DMS53 treated with DMSO at 0.1 percent for 48 hours (cell line): ENCODE results near the gene MYO1D.
"Not testable (repeated sequence)": the region's sequence is repeated elsewhere in the genome, so short reads cannot be mapped to it uniquely, and the experiment has no call there.

Experiments
- DNase-seq: peaks from one replicate; lab custom pipeline; 2025; ENCODE audit not compliant: unreplicated experiment; lab: John Stamatoyannopoulos, UW

Gene MYO1D

DNA sequence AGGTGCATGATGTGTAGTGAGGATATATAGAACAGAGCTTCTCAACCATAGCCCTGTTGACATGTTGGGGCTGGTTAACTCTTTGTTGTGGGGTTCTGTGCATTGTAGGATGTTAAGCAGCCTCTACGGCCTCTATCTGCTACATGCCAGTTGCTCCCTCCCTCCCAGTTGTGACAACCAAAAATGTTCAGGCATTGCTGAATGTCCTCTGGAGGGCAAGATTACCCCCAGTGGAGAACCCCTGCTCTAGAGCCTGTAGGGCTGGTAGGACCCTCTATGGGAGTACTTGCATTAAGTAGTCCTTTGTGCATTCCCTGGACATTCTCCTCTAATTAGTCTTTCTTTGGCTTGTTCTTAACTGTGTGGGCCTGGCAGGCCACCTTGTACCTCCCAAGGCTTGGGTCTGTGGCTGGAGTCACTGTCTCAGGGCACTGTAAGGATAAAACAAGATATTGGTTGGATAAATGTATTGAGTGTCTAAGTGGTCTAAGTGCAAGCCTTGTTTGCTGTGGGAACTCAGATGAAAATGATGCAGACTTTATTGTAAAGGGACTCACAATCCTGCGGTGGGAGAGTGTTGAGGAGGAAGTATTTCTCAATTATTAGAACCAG, 19.8 kb upstream of the MYO1D start:
- no peak for DNase-seq

DNA sequence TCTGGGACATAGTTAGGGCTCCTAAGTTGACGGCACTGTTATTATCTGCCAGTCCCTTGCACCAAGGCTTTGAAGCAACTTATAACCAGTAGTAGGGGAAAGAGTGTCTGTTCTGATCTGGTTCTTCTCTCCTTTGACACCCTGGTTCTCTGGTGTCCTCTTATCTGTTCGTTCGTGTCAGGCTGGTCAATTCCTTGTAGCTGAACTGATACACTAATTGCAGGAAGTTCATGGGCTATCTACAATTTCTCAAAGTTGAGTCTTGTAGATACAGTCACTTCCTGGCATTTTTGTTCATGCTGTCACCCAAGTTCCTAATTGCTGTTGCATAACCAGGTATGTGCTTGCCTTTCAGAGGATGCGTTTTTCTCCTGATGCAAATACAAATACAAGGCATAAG, 17.3 kb upstream of the MYO1D start:
- DNase-seq, result no peak

DNA sequence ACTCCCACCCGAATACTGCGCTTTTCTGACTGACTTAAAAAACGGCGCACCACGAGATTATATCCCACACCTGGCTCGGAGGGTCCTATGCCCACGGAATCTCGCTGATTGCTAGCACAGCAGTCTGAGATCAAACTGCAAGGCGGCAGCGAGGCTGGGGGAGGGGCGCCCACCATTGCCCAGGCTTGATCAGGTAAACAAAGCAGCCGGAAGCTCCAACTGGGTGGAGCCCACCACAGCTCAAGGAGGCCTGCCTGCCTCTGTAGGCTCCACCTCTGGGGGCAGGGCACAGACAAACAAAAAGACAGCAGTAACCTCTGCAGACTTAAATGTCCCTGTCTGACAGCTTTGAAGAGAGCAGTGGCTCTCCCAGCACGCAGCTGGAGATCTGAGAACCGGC, 10.5 kb upstream of the MYO1D start:
- not testable (repeated sequence) for DNase-seq

DNA sequence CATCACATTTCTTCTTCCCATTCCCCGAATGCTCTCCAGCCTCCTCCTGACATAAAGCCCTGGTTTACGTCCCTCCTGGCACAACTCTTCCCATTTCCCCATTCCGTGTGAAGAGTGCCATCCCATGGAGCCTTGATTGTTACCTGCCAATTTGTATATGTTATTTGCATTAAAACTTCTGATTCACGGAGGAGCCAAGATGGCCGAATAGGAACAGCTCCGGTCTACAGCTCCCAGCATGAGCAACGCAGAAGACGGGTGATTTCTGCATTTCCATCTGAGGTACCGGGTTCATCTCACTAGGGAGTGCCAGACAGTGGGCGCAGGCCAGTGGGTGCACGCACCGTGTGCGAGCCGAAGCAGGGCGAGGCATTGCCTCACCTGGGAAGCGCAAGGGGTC, 10.0 kb upstream of the MYO1D start:
- DNase-seq, result not testable (repeated sequence)

DNA sequence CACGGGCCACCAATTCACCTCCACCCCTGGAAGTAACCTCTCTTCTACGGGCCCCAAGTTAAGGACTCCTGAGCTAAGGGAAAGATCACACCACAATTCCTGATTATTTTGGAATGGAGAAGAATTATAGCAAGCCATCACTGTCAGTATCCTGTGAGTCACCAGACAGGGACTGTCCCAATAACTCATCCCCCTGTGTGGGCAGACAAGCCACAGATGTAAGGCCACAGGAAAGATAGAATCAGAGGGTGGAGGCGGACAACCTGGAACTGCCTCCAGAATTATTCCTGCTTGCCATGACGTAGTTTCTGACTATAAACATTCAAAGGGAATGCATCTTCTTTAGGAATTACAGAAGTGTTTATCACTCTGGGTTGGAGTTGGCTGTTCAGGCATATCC, 5.8 kb upstream of the MYO1D start:
- no peak for DNase-seq

DNA sequence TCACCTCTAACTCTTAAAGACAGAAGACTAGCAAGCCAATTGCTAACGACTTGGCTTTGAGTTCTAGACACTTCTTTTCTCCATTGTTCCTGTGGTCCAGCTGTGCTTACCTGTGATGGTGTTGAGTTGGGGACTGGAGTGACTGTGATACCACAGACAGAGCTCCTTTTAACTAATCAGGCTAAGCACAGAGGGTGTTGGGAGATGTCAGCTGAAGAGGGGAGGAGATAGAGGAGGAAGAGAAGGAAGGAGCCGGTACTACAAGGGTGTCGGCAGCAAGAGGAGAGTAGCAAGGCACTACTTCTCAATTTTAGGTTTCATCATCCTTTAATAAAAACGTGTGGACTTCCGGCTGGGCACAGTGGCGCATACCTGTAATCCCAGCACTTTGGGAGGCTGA, 5.1 kb upstream of the MYO1D start:
- no peak for DNase-seq

DNA sequence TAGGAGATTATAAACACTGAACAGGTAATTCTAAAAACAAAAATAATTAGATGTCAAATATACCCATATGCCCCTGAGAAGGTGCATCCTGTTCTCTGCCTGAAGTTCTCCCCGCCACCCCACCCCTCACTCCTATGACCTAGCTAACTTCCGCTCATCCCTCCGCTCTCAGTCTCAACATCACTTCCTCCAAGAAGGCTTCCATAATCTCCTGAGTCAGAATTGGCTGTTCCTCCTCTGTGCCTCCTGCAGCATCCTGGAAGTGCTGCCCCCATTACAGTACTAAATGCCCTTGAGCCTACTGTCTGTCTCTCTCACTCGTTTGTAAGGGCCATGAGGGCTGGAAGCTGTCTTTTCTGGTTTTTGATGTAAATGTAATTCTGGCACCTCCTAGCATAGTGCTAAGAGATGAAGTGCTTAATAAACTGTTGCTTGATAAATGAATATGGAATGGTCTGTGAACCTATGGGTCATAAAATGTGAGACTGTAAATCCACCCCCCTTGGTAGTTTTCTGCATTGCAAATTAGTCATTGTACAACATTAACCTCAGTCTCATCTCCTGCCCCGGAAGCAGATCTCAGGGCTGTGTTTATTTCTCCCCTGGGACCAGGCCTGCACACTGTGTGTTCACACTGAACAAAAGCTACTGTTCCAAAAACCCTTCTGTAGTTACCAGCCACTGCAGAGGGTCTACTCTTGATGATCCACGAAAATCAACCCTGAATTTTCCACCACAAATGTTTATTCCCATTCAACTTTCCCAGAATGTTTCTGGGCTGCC, 3.9 kb upstream of the MYO1D start:
- DNase-seq, result no peak

DNA sequence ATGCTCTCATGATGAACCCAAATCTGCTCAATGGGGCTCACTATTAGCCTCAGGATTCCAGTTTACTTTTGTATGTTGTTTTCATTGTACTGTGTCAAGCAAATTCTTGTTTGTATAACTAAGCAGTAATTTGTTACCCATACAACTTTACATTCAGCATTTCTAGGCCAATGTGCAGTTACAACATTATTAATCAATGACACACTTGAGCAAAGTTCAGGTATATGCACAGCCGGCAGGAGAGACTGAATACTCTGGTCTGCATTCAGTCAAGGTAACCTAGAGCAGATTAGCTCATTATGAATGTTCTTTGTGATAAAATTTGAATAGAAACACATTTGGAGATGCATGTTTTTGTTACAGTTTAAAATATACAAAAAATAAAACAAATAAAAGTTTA, 2.2 kb upstream of the MYO1D start:
- DNase-seq, result no peak

DNA sequence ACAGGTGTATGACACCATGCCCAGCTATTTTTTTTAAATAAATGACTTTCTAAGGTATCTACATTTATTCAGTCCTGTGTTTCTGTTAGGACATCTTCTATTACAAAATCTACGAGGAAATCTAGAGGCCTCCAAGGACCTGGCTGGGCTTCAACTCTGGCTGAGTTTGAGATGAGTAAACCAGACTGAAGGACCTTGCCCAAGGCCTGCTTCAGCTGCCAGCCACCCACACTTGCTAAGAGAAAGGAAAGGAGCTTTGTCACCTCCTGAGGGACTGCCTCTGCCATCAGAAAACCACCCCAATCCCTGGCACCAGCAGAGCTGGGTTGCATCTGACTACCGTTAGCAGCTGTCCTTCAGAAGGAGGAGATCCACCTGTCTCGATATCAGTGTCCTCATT, 1.3 kb upstream of the MYO1D start:
- no peak for DNase-seq

DNA sequence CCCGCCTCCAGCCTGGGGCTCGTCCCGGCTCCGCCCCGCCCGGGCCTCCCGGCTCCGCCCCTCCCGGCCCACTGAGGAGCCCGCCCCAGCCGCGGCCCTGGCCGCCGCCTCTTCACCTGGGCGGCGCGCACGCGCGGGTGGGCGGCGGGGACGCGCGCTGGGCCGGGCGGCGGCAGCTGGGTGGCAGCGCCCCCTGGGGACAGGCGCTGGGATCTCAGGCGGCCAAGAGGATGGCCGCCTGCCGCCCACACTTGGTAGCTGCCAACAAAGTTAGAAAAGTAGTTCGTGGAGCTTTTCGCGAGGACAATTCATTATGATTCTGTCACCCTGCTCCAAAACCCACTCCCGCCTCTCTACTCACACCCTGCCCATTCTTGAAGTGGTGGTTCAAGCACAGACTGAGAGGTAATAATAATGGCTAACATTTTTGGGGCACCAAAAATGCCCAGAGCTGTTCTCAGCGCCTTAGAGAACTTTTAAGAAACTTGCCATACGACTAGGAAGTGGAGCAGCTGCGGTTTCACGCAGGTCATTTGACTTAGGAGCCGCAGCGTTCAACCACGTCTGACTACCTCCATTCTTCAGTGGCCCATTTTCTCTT, 340 bp upstream of the MYO1D start:
- DNase-seq, result peak; percentile 58

DNA sequence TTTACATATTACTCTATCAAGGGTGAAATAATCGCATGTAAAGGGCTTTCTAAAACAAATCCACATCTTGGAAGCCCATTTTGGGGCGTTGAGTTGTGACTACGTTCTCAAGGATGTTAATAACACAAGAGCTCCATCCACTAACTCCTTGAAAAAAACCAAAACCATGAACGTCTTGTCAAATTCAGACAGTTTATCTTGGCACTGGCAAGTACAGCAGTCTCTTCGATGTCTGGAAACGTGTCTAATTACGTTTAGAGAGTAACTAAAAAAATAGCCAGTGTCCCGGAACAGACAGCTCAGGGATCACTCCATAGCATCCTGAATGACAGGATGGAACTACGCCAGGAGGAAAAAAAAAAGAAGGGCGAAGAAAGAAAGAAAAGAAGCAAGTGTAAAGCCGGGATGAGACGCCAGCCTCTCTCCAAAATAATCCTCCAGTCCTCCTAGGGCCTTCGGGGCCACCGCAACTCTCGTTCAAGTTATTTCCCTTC, 954 bp downstream of the MYO1D start:
- no peak for DNase-seq

DNA sequence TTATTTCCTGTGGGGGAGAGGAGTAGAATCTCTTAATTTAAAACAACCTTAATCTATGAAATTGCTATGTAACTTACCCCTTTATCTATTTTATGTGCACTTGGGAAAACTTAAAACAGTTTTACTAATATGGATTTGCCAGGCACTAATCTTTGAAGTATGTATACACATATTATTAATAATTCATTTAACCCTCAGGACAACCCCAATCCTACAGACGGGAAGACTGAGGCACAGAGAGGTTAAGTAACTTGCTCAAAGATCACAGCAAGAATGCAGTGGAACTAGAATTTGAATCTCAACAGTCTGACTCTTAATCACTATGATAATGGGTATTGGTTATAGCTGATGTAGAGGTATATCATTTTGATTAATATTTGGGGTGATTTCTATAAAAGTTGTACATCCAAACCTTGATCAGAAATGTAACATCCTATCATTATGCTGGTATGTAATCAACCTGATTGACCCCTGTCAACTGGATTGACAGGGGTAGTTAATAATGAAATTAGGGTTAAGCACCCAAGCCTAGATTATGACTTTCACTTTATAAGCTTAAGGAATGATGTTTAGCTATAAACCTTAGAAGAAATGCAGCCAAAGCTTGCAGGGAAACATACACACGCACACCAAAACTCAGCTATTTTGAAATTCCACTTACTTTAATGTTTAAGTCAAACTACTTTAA, 1.6 kb downstream of the MYO1D start:
- DNase-seq, result no peak

DNA sequence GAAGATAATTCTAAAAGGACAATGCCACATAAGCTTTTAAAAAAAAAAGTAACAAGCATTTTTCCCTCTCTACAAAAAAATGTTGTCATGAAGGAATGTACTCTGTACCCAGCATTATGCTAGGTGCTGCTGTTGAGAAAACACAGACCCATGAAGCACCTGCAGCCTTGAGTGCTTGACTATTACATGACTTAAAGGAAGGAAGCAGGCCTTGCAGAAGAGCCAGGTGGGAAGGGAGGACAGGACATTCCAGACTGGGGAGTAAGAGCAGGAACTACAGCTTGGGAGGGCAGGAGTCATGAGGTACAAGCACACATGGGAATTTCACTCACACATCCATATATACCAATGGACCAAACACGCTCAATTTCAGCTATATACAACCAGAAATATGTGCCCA, 3.8 kb downstream of the MYO1D start:
- no peak for DNase-seq

DNA sequence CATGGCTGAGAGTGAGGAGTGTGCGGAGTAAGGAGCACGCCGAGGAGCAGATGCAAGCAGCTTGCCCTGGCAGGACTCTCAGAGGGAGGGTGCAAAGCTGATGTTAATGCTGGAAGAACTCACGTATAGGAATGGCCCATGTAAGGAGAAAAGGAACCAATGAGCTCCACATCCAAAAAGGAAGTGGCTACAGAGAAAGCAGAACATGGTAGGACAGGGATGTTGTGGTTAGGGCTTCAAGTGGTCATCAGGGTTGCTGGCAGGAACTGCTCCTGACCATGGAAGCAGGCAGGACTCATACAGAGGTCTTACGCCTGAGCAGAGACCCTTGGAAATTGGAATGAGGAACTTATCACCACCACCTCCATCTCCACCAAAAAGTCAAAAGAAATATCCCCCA, 5.2 kb downstream of the MYO1D start:
- DNase-seq, result no peak

DNA sequence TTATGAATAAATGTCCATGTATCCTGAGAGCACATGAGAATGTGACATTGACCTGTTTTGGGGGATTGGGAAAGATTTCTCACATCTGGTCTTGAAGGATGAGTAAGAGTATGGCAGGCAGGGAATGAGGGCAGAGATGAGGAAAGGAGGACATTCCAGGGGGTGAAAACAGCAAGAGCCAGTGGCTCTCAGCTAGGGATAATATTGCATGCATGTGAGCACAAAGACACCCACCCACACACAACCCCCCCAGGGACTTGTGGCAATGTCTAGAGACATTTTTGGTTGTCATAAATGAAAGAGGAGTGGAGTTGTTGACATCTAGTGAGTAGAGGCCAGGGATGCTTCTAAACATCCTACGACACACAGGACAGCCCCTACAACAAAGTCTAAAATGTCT, 6.0 kb downstream of the MYO1D start:
- no peak for DNase-seq

DNA sequence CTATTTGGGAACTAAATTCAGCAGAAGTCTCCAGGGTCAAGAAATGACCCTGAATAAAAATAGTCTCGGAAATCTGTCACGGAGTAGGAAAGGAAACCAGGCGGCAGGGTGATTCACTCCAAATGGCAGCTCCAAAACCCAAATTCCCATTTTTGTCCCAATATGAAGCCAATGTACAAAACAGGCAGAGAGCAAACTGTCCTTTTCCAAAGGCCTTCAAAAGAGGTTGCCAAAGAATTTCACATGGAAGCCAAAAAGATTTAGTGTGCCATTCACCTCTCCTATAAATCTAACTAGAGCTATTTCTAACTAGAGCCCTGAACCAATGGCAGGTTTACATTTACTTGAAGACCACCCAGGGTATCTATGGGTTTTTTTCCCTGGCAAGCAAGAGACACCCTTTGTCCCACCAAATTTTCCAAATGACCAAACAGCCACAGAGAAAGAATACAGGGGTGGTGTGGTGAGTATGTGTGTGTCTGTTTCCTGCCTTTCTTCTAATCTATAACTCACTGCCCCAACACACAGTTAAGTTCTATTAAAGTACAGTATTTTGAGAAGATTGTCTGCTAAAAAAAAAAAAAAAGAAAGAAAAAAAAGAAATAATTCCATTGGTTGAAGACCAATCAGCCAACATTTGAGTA, 6.8 kb downstream of the MYO1D start:
- no peak for DNase-seq

DNA sequence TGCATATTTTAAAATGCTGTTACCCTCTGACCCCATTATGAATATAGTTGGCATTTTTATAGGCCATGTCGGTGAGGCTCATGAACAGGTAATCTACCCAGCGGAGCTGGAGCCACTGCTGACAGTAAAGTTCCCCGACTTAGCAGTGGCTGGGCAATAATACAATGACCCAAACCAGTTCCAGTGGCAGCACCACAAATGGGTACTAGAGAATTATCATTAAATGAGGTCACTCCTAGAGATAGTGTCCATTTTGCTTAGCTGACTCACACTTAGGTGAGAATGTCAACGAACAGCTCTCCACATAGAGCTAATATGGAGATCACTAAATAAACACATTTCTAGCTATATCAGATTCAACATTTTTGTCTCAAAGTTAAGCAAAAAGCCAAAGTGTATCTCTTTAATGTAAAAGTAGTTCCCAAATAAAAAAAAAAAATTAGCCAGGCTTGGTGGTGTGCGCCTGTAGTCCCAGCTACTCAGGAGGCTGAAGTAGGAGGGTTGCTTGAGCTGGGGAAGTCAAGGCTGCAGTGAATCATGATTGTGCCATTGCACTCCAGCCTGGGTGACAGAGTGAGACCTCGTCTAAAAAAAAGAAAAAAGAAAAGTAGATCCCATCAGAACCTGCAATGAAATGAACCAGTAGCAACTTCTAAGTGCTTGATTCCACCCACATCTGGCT, 7.4 kb downstream of the MYO1D start:
- DNase-seq, result no peak

DNA sequence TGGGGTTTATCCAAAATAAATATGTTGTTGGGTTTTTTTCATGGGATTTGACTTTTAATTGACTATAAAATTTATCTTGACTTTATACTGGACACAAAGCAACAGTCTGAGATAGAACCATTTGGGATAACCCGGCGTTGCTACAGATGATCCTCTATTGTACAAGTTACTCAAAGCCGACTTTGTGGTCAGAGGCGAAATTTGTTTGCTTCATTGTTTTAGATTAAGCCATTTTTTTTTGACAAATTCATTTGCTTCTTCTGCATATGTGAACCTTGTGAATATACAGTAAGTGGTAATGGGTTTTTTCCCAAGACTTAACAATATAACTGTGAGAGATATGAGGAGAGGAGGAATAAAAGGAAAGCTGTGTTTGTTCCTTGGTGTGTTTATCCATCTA, 11.8 kb downstream of the MYO1D start:
- no peak for DNase-seq

DNA sequence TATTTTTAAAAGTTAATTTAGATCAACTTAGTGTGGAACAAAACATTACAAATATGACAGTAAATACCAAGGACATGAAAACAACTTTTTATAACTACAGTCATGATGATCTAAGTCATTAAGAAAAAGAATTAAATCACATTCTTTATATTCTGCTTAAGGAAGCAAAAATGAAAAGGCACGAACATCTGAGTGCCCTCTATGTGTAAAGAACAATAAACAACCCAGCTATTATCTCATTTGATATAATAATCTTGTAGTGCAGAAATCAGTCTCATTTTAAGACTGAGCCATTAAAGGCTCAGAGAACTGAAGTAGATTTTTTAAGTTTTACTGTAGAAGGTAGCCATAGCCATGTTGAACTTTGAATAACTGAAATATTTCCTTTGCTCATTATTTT, 13.4 kb downstream of the MYO1D start:
- no peak for DNase-seq

DNA sequence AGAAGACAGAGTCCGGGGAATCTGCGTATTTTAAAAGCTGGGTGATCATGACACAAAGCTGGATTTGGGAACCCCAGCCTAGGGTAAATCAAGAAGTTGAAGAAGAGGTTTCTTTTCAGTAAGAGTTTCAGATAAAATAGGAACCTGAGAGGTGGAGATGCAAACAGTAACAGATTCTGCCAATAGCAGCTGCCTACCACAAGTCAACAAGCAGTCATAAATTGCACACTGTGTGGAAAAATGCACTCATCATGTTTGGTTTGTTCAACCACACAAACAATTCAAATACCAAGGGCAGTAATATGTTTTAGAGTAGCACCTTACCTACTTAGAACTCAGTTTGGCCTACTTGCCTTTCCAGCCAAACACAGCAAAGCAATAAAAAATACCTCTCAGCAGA, 14.0 kb downstream of the MYO1D start:
- DNase-seq, result no peak

DNA sequence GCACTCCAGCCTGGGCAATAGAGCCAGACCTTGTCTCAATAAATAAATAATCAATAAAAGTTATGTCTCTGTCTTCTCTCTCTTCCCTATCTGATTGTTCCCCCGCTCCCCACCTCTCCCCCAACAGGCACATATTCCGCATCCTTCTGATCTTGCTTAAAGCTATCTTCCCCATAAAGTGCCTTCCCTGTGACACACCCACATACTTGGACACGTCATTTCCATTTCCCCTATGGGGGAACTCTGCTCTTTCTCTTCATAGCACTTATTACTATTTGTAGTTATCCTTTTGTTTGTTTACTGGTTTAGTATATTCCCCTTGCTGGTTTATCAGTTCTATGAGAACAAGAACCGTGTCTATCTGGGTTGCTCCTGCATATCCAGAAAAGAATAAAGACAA, 14.9 kb downstream of the MYO1D start:
- DNase-seq, result no peak
